NCI-H1436 (cell line): Measurements from ENCODE around the gene FHIT.
"Not testable (repeated sequence)": the region's sequence is repeated elsewhere in the genome, so short reads cannot be mapped to it uniquely, and the experiment has no call there.

Experiments
- DNase-seq: peaks from one replicate; lab custom pipeline; 2025; lab: John Stamatoyannopoulos, UW

The FHIT gene

DNA sequence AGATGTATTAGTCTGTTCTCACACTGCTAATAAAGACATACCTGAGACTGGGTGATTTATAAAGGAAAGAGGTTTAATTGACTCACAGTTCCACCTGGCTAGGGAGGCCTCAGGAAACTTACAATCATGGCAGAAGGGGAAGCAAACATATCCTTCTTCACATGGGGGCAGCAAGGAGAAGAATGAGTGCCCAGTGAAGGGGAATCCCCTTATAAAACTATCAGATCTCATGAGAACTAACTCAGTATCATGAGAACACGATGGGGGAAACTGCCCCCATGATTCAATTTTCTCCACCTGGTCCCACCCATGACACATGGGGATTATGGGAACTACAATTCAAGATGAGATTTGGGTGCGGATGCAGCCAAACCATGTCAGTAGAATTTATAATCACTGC, 1316.7 kb downstream of the FHIT start:
- DNase-seq: not testable (repeated sequence)

GRCh38 chr3:59930170-59930569, 1321.1 kb downstream of the FHIT start:
- no peak for DNase-seq

GRCh38 chr3:59927056-59927455, 1324.2 kb downstream of the FHIT start:
- DNase-seq: no peak

DNA sequence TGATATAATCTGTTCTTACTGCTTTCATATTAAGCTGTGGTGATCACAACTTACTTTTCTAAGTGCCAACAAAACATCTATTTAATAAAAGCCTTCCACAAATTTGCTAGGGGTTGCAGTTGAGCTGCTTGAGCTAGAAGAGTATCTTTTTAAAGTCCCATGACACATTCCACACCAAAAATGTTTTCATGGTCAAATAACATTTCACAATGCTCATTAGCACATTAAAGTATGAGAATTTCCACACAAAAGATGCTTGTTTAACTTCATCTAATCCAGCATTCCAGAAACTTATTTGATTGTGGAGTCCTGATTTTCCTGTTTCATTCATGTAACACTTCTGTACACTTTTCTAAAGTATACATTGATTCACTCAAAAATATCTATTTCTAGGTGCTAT, 1325.3 kb downstream of the FHIT start:
- DNase-seq: no peak

DNA sequence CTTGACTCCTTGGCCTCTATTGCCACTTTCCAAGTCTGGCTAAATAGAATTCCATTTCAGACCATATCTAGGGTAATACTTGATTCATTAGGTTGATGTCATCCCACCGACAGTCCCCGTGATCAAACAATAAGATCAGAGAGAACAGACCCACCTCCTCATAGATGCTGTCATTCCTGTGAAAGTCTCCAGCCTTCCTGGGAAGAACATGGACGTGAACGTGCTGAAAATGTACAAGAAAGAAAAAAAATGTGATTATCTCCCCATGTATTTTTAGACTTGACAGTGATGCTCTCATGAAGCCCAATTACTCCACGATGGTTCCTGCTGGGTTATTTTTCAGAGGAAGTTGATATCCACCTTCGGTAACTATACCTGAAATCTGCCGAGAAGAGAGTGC, 1329.1 kb downstream of the FHIT start:
- DNase-seq: no peak

- peak; percentile 63 for DNase-seq
These were observed 1330.4 kb downstream of the FHIT start for GRCh38 chr3:59920822-59921221.

DNA sequence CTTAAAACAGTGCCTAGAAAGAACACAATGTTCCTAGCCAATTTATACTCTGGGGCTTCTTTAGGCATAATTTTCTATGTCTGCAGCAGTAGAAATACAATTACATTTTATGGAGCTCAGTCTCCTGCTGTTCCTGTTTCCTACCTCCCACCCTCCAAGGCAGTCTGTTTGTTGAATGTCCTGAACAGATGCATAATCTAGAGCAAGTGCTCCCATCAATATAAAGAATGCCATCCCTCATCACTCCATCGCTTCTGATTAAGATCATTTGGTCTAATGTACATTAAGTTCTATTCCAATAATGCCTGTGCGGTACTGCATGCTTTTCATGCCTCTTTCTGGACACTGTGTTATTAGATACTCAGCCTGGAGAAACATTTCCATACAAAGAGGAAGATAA, 1331.7 kb downstream of the FHIT start:
- no peak for DNase-seq

- DNase-seq: no peak
These were observed 1337.0 kb downstream of the FHIT start for GRCh38 chr3:59914251-59914650.

- no peak for DNase-seq
These were observed 1337.6 kb downstream of the FHIT start for GRCh38 chr3:59913645-59914044.

GRCh38 chr3:59908701-59909100, 1342.6 kb downstream of the FHIT start:
- no peak for DNase-seq

DNA sequence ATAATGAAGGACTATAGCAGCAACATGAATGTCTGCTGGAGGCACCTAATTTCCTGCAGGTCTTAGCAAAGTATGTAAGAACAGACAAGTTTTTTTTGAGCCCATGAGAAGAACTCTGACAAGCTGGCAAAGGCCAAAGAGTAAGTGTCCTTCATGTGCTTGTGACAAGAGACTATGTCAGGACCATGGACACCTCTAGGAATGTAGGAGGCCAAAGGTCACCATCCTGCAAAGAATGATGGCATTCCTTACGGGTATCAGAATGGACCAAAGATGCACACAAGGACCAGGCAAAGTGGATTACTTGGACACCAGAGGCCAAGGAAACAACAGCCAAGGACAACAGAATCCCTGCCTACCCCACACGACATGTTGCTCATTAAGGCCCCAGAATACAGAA, 1343.0 kb downstream of the FHIT start:
- no peak for DNase-seq

GRCh38 chr3:59904296-59904695, 1347.0 kb downstream of the FHIT start:
- DNase-seq: no peak

DNA sequence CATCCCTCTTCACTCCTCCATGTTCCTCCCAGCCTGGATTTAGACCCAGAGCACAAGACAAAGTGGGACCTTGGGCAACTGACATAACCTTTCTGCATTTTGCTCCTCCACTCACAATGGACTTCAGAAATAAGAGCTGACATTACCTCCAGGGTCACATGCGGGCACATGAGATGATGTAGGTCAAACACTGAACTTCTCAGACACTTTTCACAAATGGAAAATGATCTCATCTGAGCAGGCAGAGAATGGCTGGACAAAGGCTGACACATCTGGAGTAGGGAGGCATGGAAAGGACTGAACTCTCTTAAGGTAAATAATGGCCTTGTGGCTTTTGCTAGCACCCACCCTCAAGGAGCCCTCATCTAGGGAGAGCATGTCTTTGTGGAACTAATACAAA, 1352.2 kb downstream of the FHIT start:
- no peak for DNase-seq

DNA sequence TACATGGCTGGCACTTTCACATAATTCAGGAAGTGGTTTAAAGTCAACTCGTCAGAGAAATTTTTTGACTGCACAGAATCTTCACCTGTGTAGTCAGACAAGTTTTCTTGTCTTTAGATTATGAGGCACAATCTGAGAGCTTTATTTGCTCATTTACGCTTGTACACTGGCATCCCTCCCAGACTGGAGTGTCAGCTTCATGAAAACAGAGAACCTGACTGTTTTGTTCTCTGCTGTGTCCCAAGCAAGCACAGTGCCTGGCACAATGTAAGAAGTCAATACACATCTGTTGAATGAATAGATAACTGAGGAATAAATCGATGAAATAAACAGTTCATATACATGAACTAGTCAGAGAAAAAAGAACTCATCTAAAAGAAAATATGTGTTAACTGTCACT, 1355.3 kb downstream of the FHIT start:
- no peak for DNase-seq

- DNase-seq: no peak
These were observed 1356.7 kb downstream of the FHIT start for GRCh38 chr3:59894425-59895121.

DNA sequence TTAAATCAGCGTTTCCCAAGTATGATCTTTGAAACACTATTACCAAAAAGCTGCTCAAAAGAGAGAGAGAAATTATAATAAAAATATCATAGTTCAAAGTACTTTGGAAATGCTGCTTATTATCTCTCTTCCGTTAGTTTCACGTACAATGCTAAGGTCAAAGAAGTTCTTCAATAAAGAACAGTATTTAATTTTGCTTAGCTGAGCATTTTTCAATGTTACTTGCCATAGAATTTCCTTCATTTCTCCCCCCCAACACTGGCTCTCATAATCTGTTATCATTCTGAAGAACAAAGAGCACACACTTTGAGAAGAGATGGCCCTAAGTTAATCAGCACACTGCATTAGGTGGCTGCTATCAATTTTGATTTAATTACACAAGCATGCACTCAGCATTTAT, 1360.6 kb downstream of the FHIT start:
- DNase-seq: no peak

DNA sequence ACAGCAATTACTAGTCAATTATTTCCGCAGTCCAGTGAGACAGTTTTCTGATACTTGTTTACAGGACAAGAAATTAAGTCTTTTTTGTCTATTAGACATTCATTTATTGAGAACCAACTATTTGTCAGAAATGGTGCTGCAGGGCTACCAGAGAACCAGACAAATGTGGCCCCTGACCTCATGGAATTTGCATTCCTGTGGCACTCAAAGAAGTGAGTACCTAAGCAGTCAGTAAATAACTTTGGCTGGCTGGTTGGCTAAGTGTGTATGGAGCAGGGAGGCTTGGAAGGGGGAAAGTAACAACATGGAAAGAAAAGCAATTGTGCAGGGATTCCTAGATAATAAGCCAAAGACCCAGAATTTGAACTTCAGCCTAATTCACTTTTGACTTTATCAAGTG, 1364.5 kb downstream of the FHIT start:
- no peak for DNase-seq

DNA sequence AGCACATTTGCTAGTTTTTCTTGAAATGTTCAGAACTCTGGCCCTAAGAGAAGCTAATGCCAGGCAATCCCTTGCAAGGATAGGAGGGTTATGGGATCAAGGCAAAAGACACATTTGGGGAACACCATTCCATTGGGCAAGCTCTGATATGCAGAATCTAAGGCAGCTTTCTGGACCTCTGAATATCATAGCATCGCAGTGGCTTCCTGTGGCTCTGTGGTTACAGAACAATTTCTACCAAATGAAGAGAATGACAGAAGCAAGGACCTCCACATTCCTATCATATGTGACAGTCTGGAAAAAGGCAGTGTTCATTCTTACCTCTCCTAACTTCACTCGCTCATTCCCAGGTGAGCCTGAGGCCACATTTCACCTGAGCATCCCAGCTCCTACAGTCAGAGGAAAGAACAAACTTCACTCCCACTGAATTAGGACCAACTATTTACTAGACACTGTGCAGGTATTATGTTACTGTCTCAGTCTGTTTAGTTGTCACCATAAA, 1365.3 kb downstream of the FHIT start:
- DNase-seq: no peak

DNA sequence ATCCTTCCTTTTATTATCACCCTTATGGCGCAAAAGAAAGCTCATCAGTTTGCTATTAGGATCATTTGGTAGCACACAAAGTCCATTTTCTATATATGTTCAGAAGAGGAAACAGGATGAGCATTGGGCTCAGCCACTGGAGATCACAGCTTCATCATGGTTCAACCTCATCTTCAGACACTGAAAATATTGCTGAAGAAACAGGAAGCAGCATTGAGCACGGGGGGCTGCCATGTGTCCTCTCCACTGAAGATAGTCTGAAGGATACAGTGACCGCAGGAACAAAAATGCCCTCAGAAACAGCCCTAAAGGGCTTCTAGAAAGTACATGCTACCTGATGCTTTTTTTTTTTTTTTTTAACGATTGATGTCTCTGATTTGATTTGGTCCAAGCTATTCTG, 1366.2 kb downstream of the FHIT start:
- DNase-seq: no peak

DNA sequence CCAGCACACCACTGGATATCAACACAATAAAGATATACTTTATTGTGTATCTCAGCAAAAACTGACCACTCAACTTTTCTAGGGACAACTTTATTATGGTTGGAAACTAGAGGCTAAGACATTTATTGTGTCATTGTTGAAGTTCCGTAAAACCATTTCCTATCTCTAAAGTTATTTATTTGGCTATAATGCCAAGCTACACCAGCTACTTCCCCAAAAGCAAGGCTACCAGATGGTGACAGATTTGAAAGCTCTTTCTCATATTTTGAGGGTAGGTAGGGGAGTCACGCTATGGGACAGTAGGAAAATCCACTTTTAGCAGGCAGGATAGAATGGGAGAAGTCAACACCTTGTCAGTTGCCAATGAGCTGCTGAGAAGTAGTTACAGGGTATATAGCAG, 1366.8 kb downstream of the FHIT start:
- DNase-seq: no peak

- no peak for DNase-seq
These were observed 1368.5 kb downstream of the FHIT start for GRCh38 chr3:59882746-59883145.

GRCh38 chr3:59880717-59881116, 1370.5 kb downstream of the FHIT start:
- no peak for DNase-seq

DNA sequence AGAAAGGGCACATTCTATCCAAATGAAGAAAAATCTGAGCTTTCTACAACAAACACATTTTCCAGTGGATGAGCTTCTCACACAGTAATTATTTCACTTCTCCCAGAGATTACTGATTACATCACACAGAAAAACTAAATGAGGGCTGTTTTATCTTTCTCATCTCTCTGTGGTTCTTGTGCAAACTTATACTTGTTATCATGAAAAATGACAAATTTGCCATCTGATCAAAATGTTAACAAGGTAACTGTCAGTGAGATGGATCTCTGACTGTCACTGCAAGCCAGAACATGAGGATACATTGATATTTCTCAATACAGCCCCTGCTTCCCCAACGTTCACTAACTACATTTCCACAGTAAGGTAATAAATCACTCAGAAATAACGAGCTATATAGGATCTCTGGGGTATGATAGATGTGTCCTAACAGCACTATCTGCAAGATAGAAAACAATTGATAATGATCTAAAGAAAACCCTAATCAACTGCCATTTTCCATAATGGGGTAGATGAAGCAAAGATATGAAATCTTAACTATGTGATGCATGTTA, 1372.1 kb downstream of the FHIT start:
- DNase-seq: no peak

GRCh38 chr3:59878038-59878427, 1373.2 kb downstream of the FHIT start:
- DNase-seq: no peak
